ENCODE measurements around the gene IGSF21. TPM values are rescaled to one million over a fixed set of nuclear protein-coding genes. Genes with fewer than 3 reads are reported as not detected.

The IGSF21 gene
- total RNA-seq, 1 donor from 2014 or later, result not detected

DNA sequence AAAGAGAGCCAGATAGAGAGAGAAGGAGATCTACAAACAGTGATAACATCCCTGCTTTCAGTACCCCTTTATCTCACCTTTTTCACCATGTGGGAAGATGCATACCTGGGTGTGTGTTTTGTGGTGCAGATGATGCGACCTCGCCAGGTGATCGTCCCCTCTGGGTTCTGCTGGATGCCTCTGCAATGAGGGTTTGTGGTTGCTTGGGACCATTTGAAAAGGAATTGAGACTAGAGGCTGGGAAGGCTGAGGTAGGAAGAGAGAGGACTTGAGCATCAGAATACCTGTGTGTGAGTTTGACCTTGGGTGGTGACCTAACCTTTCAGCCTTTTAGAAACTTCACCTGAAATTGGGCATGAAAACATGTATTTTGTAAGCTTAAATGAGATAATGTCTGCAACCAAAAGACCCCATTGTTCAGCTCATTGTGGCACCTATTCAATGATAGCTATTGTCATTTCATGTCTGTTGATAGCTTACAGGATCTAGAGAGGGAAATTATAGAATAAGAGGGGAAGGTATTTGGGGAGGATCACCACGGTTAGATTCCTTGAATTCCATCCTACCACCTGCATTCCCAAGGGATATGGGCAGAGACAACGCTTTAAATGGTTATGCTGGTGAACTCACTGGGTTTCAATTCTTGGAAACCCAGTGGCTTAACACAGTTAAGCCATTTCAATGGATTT, 125.7 kb downstream of the IGSF21 start:
- H3K27me3 Mint-ChIP-seq (ENCODE audit: low read depth), result peaks cover 51% of the 10 kb centered on the region
- H3K36me3 Mint-ChIP-seq, result no peaks in the 10 kb centered on the region
- no peak overlapping the region for H3K4me3 Mint-ChIP-seq
- no peak overlapping the region for H3K27ac Mint-ChIP-seq
- DNase-seq (ENCODE audit: low spot score in 2 of 2, unreplicated experiment in 2 of 2), result no peak
- TF ChIP-seq, protein P1, sequence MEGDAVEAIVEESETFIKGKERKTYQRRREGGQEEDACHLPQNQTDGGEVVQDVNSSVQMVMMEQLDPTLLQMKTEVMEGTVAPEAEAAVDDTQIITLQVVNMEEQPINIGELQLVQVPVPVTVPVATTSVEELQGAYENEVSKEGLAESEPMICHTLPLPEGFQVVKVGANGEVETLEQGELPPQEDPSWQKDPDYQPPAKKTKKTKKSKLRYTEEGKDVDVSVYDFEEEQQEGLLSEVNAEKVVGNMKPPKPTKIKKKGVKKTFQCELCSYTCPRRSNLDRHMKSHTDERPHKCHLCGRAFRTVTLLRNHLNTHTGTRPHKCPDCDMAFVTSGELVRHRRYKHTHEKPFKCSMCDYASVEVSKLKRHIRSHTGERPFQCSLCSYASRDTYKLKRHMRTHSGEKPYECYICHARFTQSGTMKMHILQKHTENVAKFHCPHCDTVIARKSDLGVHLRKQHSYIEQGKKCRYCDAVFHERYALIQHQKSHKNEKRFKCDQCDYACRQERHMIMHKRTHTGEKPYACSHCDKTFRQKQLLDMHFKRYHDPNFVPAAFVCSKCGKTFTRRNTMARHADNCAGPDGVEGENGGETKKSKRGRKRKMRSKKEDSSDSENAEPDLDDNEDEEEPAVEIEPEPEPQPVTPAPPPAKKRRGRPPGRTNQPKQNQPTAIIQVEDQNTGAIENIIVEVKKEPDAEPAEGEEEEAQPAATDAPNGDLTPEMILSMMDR (IDR thresholded peaks at IDR 0.05; ENCODE audit: unreplicated experiment), result no peak
- no peaks in the 10 kb centered on the region for H3K9me3 Mint-ChIP-seq
- no peaks in the 10 kb centered on the region for H3K4me1 Mint-ChIP-seq

DNA sequence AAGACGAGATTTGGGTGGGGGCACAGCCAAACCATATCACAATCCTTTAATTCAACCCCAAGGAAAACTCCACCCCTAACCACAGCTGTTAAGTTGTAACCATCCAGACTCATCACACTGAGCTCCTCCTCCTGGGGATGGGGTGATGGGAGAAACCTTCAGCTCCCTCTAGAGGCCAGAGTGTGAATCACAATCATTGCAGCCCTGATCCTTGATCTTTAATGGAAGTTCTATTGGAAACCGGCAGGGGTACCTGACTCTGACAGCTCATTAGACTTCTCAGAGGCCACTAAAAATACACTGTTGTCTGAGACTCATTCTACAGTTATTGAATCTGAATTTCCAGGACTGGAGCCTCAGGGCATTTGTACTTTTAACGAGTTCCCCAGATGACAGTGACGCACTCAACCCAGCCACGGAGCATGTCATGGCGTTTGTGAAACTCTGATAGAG, 127.2 kb downstream of the IGSF21 start:
- H3K4me3 Mint-ChIP-seq, result no peak overlapping the region
- no peak for DNase-seq (ENCODE audit: low spot score in 2 of 2, unreplicated experiment in 2 of 2)
- TF ChIP-seq, protein P1 (IDR thresholded peaks at IDR 0.05; ENCODE audit: unreplicated experiment), result peak; percentile 81
- no peaks in the 10 kb centered on the region for H3K36me3 Mint-ChIP-seq
- H3K27me3 Mint-ChIP-seq (ENCODE audit: low read depth), result peaks cover 52% of the 10 kb centered on the region
- H3K27ac Mint-ChIP-seq, result no peak overlapping the region
- H3K9me3 Mint-ChIP-seq, result no peaks in the 10 kb centered on the region
- H3K4me1 Mint-ChIP-seq, result no peaks in the 10 kb centered on the region

DNA sequence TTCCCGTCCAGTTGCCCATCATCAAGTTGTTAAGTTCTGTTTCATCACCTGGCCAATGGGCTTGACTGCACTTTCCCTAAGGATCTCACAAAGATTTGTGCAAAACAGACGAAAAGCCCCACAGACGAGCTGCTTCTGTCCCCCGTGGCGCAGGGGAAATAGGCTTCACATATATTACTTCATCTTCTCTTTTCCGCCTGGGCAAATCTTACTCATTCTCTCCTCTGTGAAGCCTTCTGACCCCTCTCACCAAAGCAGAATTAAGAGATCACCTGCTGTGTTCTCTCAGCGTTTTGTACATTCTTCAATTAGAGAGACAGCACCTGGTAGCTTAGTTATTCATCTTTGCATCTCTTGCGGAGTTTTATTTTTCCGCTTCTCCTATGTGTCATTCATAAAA, 129.8 kb downstream of the IGSF21 start:
- Mint-ChIP-seq H3K9me3 (no peaks in the 10 kb centered on the region), H3K27ac (no peak overlapping the region), H3K4me1 (no peaks in the 10 kb centered on the region), H3K27me3 (ENCODE audit: low read depth) (peaks cover 72% of the 10 kb centered on the region), H3K36me3 (no peaks in the 10 kb centered on the region), H3K4me3 (no peak overlapping the region)
- no peak for DNase-seq (ENCODE audit: low spot score in 2 of 2, unreplicated experiment in 2 of 2)
- TF ChIP-seq, protein P1 (IDR thresholded peaks at IDR 0.05; ENCODE audit: unreplicated experiment), result no peak

DNA sequence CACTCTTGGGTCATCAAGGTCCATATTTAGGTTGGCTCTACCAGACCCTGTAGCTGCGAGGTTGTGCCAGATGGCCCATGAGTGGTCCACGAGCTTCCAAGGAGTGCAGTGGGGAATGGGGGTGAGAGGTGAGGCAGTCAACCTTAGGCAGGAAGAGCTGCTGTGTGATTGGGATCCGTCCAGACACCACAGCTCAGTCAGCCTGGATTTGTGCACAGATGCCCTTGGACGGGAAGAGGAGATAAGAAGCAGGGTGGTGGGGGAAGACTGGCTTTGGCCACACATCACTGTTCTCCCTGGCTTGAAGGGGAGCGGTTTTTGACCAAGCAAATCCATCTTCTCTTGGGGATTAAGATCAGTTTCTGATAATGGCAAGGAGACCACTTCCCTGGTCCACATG, 130.6 kb downstream of the IGSF21 start:
- no peaks in the 10 kb centered on the region for H3K4me1 Mint-ChIP-seq
- H3K27me3 Mint-ChIP-seq (ENCODE audit: low read depth), result peaks cover 76% of the 10 kb centered on the region
- no peak overlapping the region for H3K4me3 Mint-ChIP-seq
- no peaks in the 10 kb centered on the region for H3K36me3 Mint-ChIP-seq
- TF ChIP-seq, protein P1 (IDR thresholded peaks at IDR 0.05; ENCODE audit: unreplicated experiment), result no peak
- no peaks in the 10 kb centered on the region for H3K9me3 Mint-ChIP-seq
- no peak for DNase-seq (ENCODE audit: low spot score in 2 of 2, unreplicated experiment in 2 of 2)
- H3K27ac Mint-ChIP-seq, result no peak overlapping the region

DNA sequence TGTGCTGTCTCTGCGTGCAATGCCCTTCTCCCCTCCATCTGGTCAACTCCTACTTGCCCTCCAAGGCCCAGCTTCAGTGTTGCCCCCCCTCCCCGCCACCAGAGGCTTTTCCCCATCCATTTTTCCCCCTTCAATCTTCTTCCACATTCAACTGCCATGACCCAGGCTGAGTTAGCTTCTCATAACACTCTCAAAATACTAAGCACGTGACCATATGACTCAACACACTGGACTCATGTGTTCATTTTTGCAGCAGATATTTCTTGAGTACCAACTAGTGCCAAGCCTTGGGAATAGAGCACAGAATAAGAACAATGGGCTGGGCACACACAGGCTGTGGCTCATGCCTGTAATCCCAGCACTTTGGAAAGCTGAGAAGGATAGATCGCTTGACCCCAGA, 132.1 kb downstream of the IGSF21 start:
- H3K27me3 Mint-ChIP-seq (ENCODE audit: low read depth), result peaks cover 83% of the 10 kb centered on the region

More for the DNA sequence above, 132.1 kb downstream of the IGSF21 start:
- DNase-seq (ENCODE audit: low spot score in 2 of 2, unreplicated experiment in 2 of 2), result no peak
- no peak overlapping the region for H3K27ac Mint-ChIP-seq
- TF ChIP-seq, protein P1 (IDR thresholded peaks at IDR 0.05; ENCODE audit: unreplicated experiment), result no peak
- H3K4me1 Mint-ChIP-seq, result no peaks in the 10 kb centered on the region
- no peaks in the 10 kb centered on the region for H3K36me3 Mint-ChIP-seq
- H3K9me3 Mint-ChIP-seq, result no peaks in the 10 kb centered on the region
- H3K4me3 Mint-ChIP-seq, result no peak overlapping the region
